Sciatic nerve (tissue), 2 donors: ENCODE measurements around the gene SH2B3. TPM values are rescaled to one million over a fixed set of nuclear protein-coding genes. Genes with fewer than 3 reads are reported as not detected.
"Not testable (repeated sequence)": the region's sequence is repeated elsewhere in the genome, so short reads cannot be mapped to it uniquely, and the experiment has no call there.

Experiments
- ATAC-seq: fragments of 200-7000 bp; cut with Tn5 transposase; one replicate; pipeline ENCODE4 v1.9.1; 2020; ENCODE audit warnings: mild to moderate bottlenecking, moderate library complexity
- DNase-seq: peaks from one replicate; pipeline ENCODE4 v3.0.0-alpha.2; 2020; ENCODE audit warnings: low spot score
- intact Hi-C: fragments of 100-400 bp; cut with DNase I; formaldehyde crosslinking; loops from one replicate; pipeline ENCODE4 v1.14.2; 2022
- total RNA-seq: library from RNA; stranded (reverse); fragmentation: NEBNext Ultra II Directional; extraction: Animal tissue kit (Norgen Biotek cat#: 25700); gene quantifications from one replicate; pipeline ENCODE4 v1.2.1, GENCODE V29; 2021
- donor health status: DM: no; HTN: no; CAD: no.
- donor health status: DM: no; HTN: no; CAD: no.

SH2B3 gene
- total RNA-seq: 27.5 TPM

DNA sequence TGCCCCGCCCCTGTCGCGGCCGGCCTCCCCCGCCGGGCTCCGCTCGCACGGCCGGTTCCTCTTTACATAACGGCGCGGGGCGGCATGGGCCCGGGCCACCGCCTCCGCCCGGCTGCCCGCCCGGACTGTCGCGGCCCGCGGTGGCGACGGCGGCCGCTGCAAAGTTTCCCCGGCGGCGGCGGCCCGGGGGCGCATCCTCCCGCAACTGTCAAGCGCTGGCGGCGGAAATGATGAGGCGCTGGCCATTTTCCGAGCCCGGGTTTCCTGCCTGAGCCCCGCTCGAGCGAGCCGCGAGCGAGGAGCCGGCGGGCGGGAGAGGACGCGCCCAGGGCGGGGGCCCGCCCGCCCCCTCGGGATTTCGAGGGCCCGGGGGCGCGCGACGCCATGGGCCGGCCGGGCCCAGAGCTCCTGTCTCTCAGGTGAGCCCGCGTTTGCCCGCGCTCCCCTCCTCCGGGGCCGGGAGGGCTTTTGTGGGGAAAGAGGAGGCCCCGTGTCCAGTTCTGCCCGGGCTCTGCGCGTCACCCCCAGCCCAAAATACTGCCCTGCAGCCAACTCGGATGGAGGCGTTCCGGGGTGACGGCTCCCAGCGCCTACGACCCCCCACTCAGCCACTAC lies at the start of gene SH2B3:
Gene SH2B3 (plus strand): TSS at position 65 of the 615 bp plus-strand sequence. CDS start 12,223 bp downstream, outside the sequence.
- intact Hi-C loops: no loop called here
- no peak for ATAC-seq
- DNase-seq: no peak

DNA sequence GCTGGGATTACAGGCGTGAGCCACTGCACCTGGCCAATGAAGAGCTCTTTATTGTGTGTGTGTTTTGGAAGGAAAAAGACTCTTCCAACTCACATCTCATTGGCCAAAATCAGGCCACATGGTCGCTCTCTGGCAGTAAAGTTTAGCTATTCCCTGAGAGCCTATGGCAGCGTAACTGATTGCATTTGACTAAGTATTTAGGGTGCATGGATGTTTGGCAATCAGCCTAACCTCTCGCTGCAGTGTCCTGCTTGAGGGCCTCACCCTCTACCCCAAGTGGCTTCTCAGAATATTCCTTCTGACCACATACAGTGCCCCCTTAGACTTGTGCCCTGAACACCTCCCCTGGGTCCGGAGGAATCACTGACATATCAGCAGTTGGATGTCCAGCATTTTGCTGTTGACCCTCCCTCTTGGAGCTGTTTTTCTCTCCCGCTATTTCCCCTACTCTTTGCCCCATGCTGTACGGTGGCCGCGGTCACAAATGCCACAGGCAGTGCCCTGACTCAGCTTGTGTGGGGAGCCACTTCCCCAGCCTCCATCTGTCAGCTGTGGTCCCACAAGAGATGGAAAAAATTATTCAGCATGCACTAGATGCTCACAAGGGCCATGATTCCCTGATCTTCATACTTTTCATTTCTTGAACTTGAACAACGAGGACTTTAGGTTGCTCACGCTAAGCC lies 46.4 kb upstream of the SH2B3 start:
- DNase-seq (no peak), ATAC-seq (peak; percentile 43)
- intact Hi-C loops: no loop called here

DNA sequence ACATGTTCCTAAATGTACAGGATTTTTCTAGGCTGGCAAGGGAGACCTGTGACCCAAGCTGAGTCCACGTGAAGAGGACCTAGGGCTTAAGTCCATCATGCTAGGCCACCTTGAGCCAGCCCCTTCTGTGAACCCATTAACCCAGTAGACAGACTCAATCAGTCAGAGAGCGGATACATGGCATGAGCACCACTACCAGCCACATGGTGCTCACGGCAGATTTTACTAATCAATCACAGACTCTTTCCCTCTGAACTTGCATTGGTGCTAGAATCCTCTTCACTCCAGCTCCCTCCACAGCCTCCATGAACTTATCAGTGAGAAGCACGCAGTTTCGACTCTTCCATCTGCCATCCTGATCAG lies 45.8 kb upstream of the SH2B3 start:
- ATAC-seq (no peak), DNase-seq (no peak)
- intact Hi-C loops: no loop called here

GRCh38 chr12:111360325-111360930 lies 45.3 kb upstream of the SH2B3 start:
- intact Hi-C loops: no loop called here
- no peak for ATAC-seq

GRCh38 chr12:111361073-111361716 lies 44.5 kb upstream of the SH2B3 start:
- no peak for ATAC-seq
- intact Hi-C loops: no loop called here
- no peak for DNase-seq

More at GRCh38 chr12:111360325-111360930, 45.3 kb upstream of the SH2B3 start:
- no peak for DNase-seq

- DNase-seq (no peak), ATAC-seq (peak; percentile 50)
- intact Hi-C loops: no loop called here
Observed at GRCh38 chr12:111361717-111362576, 43.8 kb upstream of the SH2B3 start.

GRCh38 chr12:111362687-111363475 lies 42.8 kb upstream of the SH2B3 start:
- intact Hi-C loops: no loop called here
- ATAC-seq: no peak
- no peak for DNase-seq

- intact Hi-C loops: no loop called here
- ATAC-seq (no peak), DNase-seq (no peak)
Observed at GRCh38 chr12:111363578-111363977, 42.1 kb upstream of the SH2B3 start.

DNA sequence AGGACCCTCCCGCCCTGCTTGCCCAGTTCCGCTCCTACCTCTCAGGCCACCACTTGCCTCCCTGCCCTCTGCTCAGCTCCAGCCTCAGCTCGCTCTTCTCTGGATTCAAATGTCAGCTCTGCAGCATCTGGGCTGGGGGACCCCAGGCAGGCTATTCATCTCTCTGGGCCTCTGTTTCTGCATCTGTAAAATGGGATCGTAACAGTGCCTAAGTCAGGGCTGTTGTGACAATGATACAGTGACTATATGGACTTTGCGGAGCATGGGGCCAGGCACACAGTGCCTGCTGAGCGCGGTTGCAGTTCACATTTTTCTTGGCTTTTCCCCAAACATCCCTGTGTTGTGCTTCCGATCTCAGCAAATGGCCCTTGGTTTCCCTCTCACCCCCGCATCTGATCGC lies 39.6 kb upstream of the SH2B3 start:
- intact Hi-C loops: no loop called here
- no peak for ATAC-seq
- no peak for DNase-seq

- DNase-seq (no peak), ATAC-seq (no peak)
Observed at GRCh38 chr12:111366583-111366982, 39.1 kb upstream of the SH2B3 start.

DNA sequence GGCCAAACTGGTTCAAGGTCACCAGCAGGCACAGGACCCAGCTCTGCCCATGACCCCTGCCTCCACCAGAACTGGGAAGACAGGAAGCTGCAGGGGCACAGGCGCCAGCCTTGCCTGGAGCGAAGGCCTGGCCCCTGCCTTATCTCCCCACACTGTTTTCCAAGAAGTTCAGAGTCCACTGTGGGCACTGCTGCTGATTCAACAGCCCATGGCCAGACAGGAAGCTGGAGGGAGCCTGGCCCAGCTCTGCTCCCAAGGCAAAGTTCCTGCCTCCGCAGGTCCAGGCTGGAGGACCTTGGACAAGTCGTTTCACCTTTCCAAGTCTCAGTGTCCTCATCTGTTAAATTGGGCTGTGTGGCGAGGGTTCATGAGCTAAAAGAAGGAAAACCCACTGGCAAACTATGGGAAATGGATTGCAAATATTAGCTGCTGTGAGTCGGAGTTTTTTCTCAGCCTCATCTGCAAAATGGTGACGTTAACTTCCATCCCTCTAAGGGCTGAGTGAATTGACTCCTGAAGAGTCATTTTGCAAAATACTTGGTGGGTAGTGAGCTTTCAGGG lies 38.0 kb upstream of the SH2B3 start:
- ATAC-seq: no peak
- DNase-seq: no peak
- intact Hi-C loops: no loop called here

More at GRCh38 chr12:111366583-111366982, 39.1 kb upstream of the SH2B3 start:
- intact Hi-C loops: no loop called here

DNA sequence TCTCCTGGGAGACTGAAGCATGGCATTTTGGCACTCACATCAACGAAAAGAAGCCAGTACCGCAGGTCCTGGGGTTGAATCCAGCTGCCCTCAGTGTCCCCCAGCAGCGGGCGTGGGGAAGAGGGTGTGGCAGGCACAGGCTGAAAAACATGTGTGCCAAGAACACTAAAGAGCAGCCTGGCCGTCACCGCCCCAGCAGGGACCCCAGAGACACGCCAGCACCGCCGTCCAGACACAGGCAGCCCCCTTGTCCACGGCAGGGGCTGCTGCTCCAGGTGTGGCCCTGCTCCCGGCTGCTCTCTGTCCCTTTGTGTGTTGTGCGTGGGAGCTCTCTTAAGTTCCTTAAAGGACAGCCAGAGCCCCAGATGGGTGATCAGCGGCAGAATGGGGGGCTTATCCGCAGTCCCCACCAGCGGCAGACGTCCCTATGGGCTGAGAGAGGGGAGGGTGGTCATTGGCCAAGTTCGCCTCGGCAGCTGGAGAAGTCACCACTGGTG lies 37.4 kb upstream of the SH2B3 start:
- ATAC-seq (peak; percentile 36), DNase-seq (no peak)
- intact Hi-C loops: no loop called here

GRCh38 chr12:111368788-111369495 lies 36.8 kb upstream of the SH2B3 start, which contains the start of gene PHETA1:
TSS of gene PHETA1 (minus strand) at chr12:111369095. CDS start at chr12:111363427, 5,668 bp downstream.
- peak; percentile 98 for ATAC-seq
- intact Hi-C loops: no loop called here
- DNase-seq: peak; percentile 97

DNA sequence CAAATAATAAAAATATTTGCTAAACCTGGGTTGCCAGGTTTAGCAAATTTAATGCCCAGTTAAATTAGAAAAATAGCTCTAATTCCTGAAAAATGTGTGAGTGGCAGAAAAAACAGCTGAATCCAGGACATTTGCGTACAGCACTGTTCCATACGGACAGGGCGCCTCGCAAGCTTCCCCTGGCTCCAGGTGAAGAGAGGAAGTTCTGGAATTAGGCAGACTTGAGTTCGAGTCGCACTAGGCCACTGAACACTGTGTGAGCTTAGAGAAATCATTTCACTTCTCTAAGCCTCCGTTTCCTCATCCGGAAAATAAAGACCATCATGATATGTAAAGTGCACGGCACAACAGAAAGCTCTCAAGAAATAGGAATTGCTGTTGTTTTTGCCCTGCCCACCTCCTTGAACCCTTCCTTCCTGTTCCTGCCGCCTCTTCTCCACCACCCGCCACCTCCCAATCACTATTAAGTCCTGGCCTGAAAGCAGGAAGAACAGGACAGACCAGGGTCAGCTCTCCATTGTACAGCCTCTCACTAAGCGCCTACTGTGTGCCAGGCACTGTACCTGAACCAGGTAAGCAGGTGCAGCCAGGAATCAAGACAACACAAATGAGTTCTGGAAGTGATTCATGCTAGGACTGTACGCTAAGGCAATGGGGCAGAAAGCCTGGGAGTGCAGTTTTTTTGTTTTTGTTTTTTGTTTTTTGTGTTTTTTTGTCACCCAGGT lies 36.1 kb upstream of the SH2B3 start:
- no peak for ATAC-seq
- no peak for DNase-seq
- intact Hi-C loops: no loop called here

GRCh38 chr12:111373231-111373630 lies 32.5 kb upstream of the SH2B3 start:
- DNase-seq, ATAC-seq, intact Hi-C loops: not testable (repeated sequence)

DNA sequence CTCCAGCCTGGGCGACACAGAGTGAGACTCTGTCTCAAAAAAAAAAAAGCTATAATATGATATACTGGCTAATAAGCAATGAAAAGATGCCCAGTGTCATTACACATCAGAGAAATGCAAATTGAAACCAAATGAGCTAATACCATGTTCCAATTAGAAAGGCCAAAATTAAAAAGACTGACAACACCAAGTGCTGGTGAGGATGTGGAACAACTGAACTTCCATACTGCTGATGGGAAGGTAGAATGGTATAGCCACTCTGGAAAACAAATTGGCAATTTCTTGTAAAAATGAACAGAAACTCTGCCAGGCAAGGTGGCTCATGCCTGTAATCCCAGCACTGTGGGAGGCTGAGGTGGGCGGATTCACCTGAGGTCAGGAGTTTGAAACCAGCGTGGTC lies 28.3 kb upstream of the SH2B3 start:
- no peak for DNase-seq
- ATAC-seq: no peak
- intact Hi-C loops: no loop called here
